ENCODE data around the gene CCDC34. TPM values are rescaled to one million over a fixed set of nuclear protein-coding genes. Genes with fewer than 3 reads are reported as not detected.

Gene CCDC34
- total and polyA plus RNA-seq, 2 of the 4 experiments (the other 2 are of a cell fraction): 2.5 to 4.5 TPM

GRCh38 chr11:27388869-27389268 is 25.9 kb upstream of the CCDC34 start:
- DNase-seq (peak; percentile 33), ATAC-seq (ENCODE audit: low read depth) (no peak)
- Histone ChIP-seq H4K20me1 (ENCODE audit: insufficient read depth, low read length) (no peaks in the 10 kb centered on the region), H2BK15ac (ENCODE audit: low read depth, low read length) (no peak overlapping the region), H3K56ac (ENCODE audit: extremely low read depth, insufficient read depth, low read length) (no peak overlapping the region), H3K27me3 (ENCODE audit: control insufficient read depth, insufficient read depth, low read length) (no peaks in the 10 kb centered on the region), H3K18ac (ENCODE audit: low read depth, low read length) (no peak overlapping the region), H3K23ac (ENCODE audit: low read depth, low read length) (no peak overlapping the region), H3K9me1 (ENCODE audit: insufficient read depth, low read length) (peaks cover 2% of the 10 kb centered on the region; the same call in 1 of the 2 replicates), H2AK5ac (ENCODE audit: low read depth, low read length) (no peak overlapping the region), H2AK9ac (replicated peaks; ENCODE audit: low read depth, low read length, poor library complexity) (no peak overlapping the region), H4K8ac (ENCODE audit: low read depth in 2 of 2, low read length in 2 of 2) (no peak overlapping the region), H3K9me3 (ENCODE audit: control insufficient read depth, insufficient read depth, low read length) (no peaks in the 10 kb centered on the region), H3K4ac (ENCODE audit: low read depth, low read length) (no peak overlapping the region), H2AFZ (replicated peaks; ENCODE audit: low read length, poor library complexity) (no peak overlapping the region), H3K4me1 (ENCODE audit: control insufficient read depth, insufficient read depth, low read length) (peaks cover 12% of the 10 kb centered on the region), H3K36me3 (ENCODE audit: control insufficient read depth, insufficient read depth, low read length) (no peaks in the 10 kb centered on the region), H4K5ac (ENCODE audit: low read depth, low read length) (no peak overlapping the region), H2BK5ac (ENCODE audit: low read depth, low read length, poor library complexity, severe bottlenecking) (no peak overlapping the region), H3K9ac (ENCODE audit: low read depth, low read length) (no peak overlapping the region), H3K79me1 (ENCODE audit: low read depth in 1 of 2, low read length in 2 of 2) (peaks cover 0 to 4% of the 10 kb centered on the region in 2 experiments; a peak in 2 of 4 replicates), H3K14ac (replicated peaks; ENCODE audit: low read depth, low read length) (no peak overlapping the region), H3K27ac (ENCODE audit: insufficient read depth, low read length) (no peak overlapping the region), H3K4me2 (ENCODE audit: low read depth, low read length) (no peak overlapping the region), H2BK120ac (ENCODE audit: low read depth, low read length) (no peak overlapping the region), H3K4me3 (ENCODE audit: insufficient read depth, low read depth, low read length) (no peak overlapping the region), H4K91ac (ENCODE audit: insufficient read depth, low read depth, low read length) (no peak overlapping the region), H2BK20ac (ENCODE audit: low read depth, low read length) (no peak overlapping the region)
- CTCF ChIA-PET: no interaction called here
- in situ Hi-C loops (cut with MboI; ENCODE audit: low sequenced_read_pairs): no loop called here
- BruUV-seq (replicated peaks): no TSS peak
- no peak for TF ChIP-seq CEBPB (IDR thresholded peaks at IDR 0.05; ENCODE audit: low read depth, low read length)
- no peak for TF ChIP-seq CHD1 (IDR thresholded peaks at IDR 0.05; ENCODE audit: low read depth, low read length)
- TF ChIP-seq MXI1 (IDR thresholded peaks at IDR 0.05; ENCODE audit: borderline replicate concordance, low read depth, low read length): no peak
- no peak for TF ChIP-seq CTCF (conservative IDR thresholded peaks at IDR 0.05; ENCODE audit: low read depth, low read length)
- TF ChIP-seq MAZ (IDR thresholded peaks at IDR 0.05; ENCODE audit: borderline replicate concordance, low read depth, low read length): no peak
- TF ChIP-seq MAFK (IDR thresholded peaks at IDR 0.05; ENCODE audit: low read depth, low read length): no peak
- TF ChIP-seq NFE2L2 (IDR thresholded peaks at IDR 0.05; ENCODE audit: low read depth, low read length): no peak
- TF ChIP-seq BHLHE40 (IDR thresholded peaks at IDR 0.05; ENCODE audit: low read depth, low read length): no peak
- TF ChIP-seq SMC3 (IDR thresholded peaks at IDR 0.05; ENCODE audit: low read depth, low read length): no peak
- no peak for TF ChIP-seq FOS (IDR thresholded peaks at IDR 0.05; ENCODE audit: low read depth, low read length)
- TF ChIP-seq RFX5 (IDR thresholded peaks at IDR 0.05; ENCODE audit: low read depth, low read length): no peak
- no peak for TF ChIP-seq RAD21 (IDR thresholded peaks at IDR 0.05; ENCODE audit: low read length)
- TF ChIP-seq ELK1 (IDR thresholded peaks at IDR 0.05; ENCODE audit: borderline replicate concordance, low read depth, low read length): no peak
- TF ChIP-seq POLR2A (IDR thresholded peaks at IDR 0.05; ENCODE audit: low read depth, low read length): no peak
- TF ChIP-seq RCOR1 (IDR thresholded peaks at IDR 0.05; ENCODE audit: insufficient replicate concordance, low read length): no peak
- TF ChIP-seq USF2 (IDR thresholded peaks at IDR 0.05; ENCODE audit: low read depth, low read length): no peak
- POLR2A ChIA-PET (ENCODE audit: unreplicated experiment): no interaction called here
- WGBS, 2 experiments (ENCODE audit: extremely low coverage in 2 of 2, insufficient read length in 1 of 2): no CpG with 5 or more reads among the region's 1 CpG
- dilution Hi-C loops (cut with HindIII; ENCODE audit: low sequenced_read_pairs, unreplicated experiment): no loop called here
- intact Hi-C loops (cut with micrococcal nuclease): no loop called here

All from IMR-90 (cell line).